Measurements from ENCODE around the gene HDAC2.
"Not testable (repeated sequence)": the region's sequence is repeated elsewhere in the genome, so short reads cannot be mapped to it uniquely, and the experiment has no call there.

HDAC2 gene

DNA sequence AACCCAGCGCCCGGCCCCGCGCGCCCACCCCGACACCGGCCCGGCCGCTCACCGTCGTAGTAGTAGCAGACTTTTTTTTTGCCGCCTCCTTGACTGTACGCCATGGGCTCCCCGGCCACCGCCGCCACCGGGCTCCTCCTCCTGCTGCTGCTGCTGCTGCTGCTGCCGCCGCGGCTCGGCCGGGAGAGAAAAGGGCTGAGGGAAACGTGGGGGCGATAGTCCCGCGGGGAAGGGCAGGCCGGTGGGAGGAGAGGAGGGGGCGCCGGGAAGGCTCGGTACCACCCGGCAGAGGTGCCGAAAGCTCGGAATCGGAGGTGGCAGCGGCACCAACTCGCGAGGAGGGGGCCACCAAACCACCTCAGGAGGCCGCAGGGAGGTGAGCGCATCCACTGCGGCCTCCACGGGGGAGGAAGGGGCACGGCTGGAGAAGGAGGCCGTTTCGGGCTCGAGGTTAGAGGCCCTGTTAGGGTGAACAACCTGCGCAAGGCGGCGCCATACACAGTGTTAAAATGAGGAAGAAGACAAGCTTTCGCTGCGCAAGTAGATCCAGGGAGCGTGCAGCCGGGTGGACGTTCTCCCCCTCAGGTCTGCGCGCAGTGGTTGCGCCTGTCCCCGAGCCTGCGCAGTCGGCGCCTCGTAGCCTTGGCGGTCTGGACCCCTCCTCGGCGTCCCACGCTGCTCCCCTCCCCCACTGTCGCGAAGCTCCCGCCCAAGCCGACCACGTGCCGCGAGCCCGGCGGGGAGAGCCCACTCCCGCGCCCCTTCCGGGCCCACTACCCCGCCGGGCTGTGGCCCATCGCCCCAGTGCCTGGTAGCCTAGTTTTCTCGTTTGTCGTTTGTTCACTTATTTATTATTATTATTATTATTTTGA, at the start of gene HDAC2:
Gene HDAC2, minus strand, starts transcription at position 344 of the 872 bp plus-strand sequence. Its CDS starts 240 bp downstream, at position 104.
- DNase-seq: peak; percentile 79

DNA sequence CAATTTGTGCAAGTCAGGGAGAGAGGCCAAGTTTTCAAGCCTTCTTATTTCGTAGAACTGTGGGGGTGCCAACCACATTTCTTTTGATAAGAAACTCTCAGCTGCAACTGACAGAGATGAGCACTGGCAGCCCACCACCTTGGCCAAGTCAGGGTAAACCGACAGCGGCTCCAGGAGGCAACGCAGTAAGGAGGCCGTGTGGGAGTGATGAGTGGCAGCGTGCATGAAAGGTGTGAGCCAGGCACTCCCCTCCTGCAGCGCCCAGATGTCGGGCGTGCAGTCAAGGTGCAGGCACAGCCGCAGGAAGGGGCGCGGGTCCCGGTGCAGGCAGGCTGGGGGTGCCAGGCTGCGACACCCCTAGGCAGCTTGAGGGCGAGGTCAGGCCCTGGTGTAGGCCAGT, 49.2 kb upstream of the HDAC2 start:
- no peak for DNase-seq

DNA sequence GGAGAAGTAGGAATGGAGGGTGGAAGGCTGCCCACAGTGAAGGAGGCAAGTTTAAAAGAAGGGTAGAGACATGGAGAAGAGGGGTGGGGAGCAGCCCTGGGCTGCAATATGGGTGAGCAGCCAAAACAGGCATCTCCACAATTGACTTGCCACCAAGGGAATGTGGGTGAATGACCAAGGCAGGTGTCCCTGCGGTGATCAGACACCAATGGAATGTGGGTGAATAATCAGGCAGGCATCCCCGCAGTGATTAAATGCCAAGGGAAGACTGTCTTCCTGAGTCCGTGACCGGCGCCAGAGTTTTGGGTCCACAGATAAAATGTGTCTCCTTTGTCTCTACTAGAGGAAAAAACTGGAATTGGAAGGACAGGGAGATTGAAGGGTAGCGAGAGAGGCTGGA, 46.2 kb upstream of the HDAC2 start:
- not testable (repeated sequence) for DNase-seq

DNA sequence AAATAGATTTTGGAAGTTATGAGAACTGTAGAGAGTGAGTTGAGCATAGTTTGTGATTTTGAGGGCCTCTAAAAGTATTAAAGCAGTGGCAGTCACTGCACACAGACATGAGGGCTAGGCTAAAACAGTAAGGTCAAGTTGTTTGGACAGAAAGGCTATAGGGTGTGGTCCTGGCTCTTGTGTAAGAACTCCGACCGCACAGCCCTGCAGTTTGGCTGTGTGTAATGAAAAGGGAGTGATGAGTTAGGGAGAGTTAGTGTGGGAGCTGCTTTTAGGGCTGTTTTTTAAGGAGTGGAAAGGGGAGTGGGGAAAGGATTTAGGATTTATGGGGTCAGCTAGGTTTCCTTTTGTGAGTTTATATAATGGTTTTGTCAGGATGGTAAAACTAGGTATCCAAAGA, 43.2 kb upstream of the HDAC2 start:
- not testable (repeated sequence) for DNase-seq

DNA sequence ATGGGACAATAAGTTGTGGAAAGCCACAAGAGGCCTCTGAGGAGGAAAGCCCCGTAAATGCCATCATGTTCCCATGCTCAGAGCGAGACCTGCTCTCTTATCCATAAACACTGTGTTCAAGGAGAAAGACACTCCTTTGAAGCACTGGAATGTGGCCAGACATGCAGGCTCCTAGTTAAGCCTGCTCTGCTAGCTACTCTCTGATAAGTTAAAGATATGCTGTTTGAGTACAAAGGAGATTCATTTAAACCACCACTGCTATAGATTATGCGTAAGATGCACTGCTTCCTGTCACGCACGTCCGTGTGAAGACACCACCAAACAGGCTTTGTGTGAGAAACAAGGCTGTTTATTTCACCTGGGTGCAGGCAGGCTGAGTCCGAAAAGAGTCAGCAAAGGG, 40.5 kb upstream of the HDAC2 start:
- not testable (repeated sequence) for DNase-seq

DNA sequence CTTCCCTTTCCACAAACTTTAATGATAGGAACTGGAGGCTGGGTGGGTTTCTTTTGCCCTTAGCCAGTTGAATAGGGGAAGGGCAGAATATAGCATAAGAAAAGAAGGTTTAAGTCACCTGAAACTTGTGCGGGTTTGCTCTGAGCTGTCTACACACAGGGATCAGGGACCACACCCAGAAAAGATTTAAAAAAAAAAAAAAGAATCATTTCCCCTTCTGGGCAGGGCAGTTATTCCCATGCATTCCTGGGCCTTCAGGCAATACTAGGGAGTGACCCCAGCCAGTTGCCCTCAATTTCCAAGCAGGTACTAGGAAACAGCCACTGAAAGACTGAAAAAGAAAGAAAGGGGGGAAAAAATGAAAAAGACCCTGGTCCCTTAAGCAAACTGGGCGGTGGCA, 39.6 kb upstream of the HDAC2 start:
- no peak for DNase-seq

DNA sequence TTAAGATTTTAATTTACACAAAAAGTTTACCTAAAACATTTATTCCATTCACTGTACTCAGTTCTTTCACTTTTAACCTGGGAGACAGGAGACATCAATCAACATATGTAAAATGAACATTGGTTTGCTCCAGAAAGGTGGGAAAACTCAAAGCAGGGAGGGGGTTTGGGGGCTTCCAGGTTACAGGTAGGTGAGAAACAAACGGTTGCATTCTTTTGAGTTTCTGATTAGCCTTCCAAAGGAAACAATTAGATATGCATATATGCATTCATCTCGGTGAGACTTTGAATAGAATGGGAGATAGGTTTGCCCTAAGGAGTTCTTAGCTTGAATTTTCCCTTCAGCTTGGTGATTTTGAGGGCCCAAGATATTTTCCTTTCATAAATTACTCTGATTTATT, 38.2 kb upstream of the HDAC2 start:
- DNase-seq: no peak

DNA sequence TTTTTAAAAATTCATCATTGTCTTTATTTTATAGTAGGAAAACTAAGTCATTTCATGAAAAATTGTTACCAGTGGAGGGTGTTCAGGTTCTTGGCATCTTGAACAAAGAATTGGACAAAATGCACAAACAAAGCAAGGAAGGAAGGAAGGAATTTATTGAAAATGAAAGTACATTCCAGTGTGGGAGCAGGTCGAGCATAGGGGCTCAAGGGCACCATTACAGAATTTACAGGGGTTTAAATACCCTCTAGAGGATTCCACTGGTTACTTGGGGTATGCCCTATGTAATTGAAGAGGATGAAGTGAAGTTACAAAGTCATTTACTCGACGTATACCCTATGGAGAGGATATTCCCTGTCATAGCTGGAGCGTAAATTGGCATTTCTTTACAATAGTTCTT, 37.4 kb upstream of the HDAC2 start:
- DNase-seq: no peak

DNA sequence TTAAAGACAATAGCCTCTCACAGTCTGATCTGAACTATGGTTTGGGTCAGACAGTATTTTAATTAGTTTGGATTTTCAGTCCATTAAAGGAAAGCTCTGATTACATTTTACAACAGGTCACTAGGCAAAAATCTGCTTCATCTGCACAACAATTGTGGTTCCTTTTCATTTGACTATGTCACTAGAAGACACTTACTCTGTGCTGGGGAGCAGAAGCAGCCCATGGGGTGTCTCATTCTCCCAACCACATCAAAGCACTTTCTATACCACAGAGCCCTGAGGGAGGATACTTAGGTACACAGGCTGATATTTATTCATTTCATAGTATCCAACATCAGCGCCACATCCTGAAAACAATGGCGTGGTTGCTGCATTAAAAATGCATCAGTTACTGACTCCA, 36.6 kb upstream of the HDAC2 start:
- no peak for DNase-seq

DNA sequence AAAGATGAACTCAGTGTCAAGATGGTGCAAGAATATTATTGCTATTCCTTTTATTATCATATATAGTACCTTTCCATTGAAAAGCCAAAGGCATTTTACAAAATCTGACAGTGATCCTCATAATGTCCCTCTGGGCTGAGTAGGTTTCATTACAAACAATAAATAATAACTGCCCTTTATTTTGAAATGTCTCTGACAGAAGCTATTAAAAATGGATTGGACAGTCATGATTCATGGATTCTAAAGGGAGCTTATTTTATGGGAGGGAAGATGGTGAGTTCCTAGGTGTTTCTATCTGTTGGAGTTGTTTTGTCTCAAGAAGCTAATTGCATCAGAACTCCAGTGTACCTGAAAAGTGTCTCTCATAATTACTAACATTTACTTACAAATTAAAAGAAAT, 30.4 kb upstream of the HDAC2 start:
- DNase-seq: no peak

DNA sequence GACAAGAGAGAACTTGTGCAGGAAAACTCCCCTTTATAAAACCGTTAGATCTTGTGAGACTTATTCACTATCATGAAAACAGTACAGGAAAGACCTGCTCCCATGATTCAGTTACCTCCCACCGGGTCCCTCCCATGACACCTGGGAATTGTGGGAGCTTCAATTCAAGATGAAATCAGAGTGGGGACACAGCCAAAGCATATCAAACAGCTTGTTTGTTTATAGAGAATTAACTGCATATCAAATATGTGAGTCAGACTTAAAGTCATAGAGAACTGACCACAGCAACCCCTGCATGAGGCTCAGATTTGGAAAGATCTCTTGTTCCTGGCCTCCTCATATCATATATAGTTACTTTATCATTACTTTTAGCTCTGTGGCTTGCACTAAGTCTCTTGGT, 29.1 kb upstream of the HDAC2 start:
- DNase-seq: no peak

DNA sequence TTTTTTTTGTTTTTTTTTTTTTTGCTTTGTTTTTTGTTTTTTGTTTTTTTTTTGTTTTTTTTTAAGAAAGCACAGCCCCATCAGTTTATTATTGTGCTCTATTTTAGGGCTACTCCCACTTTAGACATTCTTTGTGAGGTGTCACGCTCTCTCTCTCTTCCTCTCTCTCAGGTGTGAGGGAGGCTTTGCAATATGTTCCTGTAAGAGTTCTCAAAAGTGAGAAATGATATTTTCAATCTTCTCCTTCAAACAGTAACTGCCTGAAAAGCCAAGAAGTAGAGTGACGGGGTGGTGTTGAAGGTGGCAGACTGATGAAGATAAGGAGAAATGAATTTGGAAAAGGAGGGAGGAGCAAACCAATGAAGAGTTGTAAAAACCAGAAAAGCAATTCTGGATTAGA, 28.3 kb upstream of the HDAC2 start:
- no peak for DNase-seq

DNA sequence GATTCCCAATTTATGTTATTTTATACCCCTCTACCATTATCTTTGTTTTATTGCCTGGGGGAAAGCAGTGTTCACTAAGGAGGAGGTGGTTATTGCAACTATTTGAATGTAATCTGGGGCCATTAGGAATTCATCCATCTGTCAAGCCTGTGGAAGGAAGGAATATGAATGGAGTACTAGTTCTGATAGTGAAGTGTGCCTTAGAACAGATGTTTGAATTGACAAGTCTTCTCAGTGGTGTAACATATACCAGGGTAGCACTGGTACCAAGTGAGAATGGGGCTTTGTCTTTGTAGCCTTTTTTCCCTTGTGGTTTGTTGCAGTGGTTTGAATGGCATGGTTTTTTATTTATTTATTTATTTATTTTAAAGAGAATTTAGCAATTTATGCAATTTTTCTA, 27.9 kb upstream of the HDAC2 start:
- no peak for DNase-seq

DNA sequence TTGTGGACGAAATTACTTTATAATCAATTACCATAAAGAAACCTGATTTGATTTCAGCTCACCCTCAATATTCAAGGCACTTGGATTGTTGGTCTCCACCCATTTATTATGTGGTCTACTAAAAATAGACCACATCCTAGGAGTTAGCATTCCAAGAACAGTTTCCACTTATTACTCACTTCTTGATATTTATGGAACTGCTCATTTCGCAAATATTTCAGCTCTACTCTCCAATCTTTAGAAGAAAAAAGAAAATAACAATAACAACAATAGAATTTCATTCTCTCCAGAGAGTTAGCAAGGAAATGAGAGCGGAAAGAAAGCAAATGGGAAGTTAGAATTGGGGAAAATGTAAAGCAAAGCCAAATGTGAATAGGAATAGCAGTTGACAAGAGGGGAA, 26.2 kb upstream of the HDAC2 start:
- no peak for DNase-seq

DNA sequence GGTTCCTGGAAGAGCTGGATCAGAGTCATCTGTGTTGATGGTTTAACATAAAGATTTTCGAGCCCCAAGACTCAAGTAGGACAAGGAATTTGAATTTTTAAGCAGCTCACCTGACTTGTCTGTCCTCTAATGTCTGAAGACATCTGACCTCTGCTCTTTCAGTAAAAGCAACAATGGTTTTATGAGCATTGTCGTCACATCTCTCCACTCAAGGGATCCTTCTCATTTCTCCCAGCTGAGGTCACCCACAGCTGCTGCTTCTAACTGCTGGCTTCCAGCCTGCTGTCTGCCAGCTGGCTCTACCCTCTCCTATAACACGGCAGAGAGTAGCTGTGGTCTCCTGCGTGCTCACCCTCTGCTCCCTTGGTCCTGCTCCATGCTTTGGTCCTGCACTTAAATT, 24.7 kb upstream of the HDAC2 start:
- no peak for DNase-seq

DNA sequence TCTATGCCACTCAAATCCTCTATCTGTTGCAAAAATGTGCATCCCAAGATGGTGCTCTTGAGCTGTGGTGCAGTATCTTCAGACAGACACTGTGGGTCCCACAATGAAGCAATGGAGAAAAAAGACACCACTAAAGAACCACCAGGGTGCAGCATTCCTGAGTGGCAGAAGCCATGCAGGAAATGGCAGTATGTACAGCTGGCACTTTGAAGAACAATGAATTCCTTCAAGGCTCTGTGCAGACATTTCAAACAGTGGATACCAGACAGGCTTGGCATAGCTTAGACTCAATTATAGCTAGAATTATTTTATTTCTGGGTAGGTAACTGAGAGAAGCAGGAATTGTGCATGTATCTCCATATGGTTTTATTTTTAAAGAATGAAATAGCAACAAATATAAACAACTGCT, 24.0 kb upstream of the HDAC2 start:
- no peak for DNase-seq

DNA sequence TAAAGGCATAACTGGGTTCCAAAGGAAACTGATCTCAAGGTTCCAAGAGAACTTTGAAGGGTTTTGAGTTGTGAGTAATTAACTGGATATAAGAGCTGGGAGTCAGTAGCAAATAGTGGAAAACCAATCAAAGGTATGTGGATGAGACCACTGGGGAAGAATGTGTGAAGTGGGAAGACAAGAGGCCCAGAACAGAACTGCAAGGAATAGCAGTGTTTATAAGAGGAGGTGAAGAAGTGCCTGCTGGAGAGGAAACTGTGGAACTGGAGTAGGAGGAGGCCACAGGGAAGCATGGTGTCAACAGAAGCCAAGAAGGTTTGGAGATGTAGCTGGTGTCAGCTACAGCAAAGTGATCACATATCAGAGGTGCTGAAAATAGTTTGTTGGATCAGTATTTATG, 18.7 kb upstream of the HDAC2 start:
- DNase-seq: no peak

DNA sequence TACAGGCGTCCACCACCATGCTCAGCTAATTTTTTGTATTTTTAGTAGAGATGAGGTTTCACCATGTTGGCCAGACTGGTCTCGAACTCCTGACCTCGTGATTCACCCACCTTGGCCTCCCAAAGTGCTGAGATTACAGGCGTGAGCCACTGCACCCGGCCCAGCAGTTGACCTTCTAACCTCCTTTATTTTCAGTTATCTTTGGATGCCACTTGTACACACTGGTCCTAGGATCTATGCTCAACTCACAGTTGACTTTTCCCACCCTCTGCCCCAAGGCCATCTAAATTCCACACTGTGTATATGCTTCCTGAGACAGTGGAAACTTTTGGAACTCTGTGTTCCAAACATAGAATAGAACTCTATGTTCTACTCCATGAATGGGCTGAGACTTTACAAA, 11.7 kb upstream of the HDAC2 start:
- DNase-seq: not testable (repeated sequence)

DNA sequence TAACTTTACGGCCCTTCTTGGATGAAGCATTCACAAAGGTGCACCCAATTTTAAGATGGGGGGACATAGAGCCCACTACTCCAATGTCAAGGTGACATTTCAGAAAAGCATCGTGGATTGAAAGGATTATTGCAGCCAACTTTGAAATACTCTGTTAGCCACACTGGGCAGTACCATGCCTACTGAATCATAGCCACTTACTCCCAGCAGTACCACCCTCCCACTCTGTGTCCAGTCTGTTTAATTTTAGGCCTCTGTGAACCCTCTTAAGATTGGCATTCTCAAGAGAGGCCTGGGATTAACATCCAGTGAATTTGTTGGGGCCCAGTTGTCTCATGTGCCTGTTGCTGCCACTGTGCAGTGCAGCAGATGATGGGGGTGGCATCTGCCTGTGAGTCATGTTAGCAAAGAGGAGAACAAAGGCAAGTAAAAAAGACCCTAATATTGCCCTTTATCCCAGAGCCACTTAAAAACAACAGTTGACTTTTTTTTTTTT, 11.2 kb upstream of the HDAC2 start:
- DNase-seq: no peak

DNA sequence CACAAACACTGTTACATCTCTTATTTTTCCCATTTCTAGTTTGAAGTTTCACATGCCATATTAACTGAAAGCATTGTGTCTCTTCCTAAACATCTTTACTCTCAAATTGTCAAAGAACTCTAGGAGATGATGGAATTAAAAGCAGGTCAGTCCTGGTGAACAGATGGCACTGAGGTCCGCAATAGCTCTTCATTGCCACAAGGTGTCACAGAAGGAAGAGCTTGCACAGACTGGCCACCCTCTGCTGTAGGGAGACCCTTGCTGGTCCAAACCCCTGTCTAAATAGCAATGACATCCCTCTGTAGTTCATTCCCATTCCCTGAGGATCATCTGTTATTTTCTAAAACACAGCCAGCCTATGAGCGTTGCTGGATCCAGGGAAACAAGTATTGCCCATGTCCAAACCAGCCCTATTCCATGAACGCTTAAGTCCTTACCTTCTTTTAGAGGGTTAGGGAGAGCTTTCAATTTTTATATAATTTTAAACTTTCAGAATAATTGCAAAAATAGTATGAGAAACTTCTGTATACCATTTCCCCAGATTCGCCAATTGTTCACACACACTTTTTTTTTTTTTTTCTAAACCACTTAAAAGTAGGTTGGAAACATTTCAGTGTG, 10.1 kb upstream of the HDAC2 start:
- no peak for DNase-seq

DNA sequence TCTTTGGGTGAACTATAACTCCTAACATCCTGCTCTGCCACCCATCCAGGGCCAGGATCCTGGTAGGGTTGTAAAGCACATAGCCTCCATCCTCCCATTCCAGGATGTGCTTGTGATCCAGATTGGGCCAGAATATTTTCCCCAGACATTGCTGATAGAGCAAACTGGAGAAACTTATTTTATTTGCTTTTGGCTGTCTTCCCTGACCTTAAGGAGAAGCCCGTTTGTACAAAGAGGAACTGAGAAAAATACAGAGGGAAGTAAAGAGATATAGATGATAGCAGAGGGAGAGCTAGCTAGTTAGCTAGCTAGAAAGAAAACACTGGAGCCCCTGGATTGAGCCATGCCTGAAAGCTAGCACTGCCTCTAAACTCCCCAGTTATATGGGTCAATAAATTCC, 9.0 kb upstream of the HDAC2 start:
- no peak for DNase-seq

DNA sequence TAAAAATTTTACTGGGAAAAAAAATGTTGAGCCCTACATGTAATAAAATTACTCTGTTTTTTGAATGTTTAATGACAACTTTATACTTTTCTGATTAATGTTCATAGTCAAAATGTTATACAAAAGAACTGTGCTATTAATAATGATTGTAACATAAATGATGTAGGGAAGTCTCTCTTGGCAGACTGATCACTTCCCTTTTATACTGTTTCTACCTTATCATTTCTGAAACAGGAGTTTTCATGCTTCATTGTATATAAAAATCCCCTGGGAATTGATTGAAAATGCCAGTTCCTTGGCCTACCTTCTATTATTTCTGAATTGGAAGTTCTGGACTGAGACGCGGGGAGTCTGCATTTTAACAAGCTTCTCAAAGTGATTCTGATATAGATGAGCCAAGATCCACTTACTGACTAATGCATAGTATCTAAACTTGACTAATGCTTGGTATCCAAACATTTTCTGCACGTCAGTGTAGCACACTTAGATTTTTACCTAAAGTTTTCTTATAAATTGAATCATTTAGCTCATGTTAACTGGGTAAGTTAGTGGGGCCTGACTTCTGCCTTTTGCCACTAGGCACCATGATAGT, 7.2 kb upstream of the HDAC2 start:
- DNase-seq: no peak

DNA sequence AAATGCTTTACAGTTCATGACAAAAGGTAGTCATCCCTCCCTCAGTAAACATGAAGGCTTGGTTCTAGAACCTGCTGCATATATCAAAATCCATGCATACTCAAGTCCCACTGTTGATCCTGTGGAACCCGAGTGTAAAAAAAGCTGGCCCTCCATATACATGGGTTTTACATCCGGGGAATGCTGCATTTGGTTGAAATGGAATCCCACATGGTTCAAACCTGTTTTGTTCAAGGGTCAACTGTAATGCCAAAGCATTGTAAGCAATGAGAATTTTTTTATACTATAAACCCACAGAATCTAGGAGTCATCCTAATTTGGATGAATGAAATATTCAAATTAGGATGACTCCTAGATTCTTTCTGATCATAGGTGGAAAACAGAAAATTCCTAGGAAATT, 5.9 kb upstream of the HDAC2 start:
- DNase-seq: no peak

DNA sequence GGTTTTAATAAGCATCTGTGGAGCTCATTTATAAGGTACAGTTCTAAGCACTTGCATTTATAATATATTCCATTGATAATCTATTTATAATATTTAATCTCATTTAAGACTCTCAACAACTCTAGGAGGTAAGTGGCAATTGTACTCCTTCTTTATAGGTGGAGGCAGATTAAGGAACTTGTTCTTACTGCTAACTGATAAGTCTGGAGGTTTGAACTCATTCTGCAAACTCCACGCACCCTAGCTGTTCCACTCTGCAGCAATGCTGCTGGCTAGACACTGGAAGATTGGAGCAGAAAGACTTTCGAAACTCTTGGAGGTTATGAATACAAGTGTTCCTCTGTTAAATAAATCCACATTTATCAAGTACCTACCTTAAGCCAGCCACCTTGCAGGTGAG, 793 bp upstream of the HDAC2 start:
- no peak for DNase-seq
